PC-9 (cell line): Measurements from ENCODE around the gene ORC5. TPM values are rescaled to one million over a fixed set of nuclear protein-coding genes. Genes with fewer than 3 reads are reported as not detected.

ENCODE experiments used
- BruUV-seq: library from RNA; stranded (reverse); fragments of 400-500 nt; replicated peaks from 2 replicates; lab custom pipeline; 2021; lab: Mats Ljungman, UMichigan
- CTCF ChIA-PET: fragments of 300-600 bp; sonication (Branson Sonifier 250); formaldehyde crosslinking; loops from one replicate; lab custom pipeline; 2022; ENCODE audit warnings: antibody characterized with exemption; lab: Charles Lee
- POLR2A ChIA-PET: fragments of 300-600 bp; sonication (Branson Sonifier 250); formaldehyde crosslinking; loops from one replicate; lab custom pipeline; 2022; ENCODE audit warnings: antibody characterized with exemption; ENCODE audit not compliant: unreplicated experiment; lab: Charles Lee
- DNase-seq, 2 experiments: peaks; one replicate each; pipeline versions ENCODE4 v3.0.0 to v3.0.0-alpha.2; 2015 to 2022; ENCODE audit warnings: mixed read lengths in 1 of 2
- H2AFZ ChIP-seq: fragments of 200-600 bp; sonication (generic); 2 replicates; pipeline ENCODE4 v1.8.1; 2017; ENCODE audit warnings: antibody characterized with exemption
- H3F3A ChIP-seq: fragments of 200-600 bp; sonication (generic); 2 replicates; pipeline ENCODE4 v1.8.1; 2017; ENCODE audit warnings: antibody characterized with exemption, mild to moderate bottlenecking, low read depth; ENCODE audit not compliant: insufficient read depth
- H3K27ac ChIP-seq: fragments of 200-600 bp; sonication (generic); 2 replicates; pipeline ENCODE4 v1.6.1; 2016; ENCODE audit warnings: mixed run types
- H3K27me3 ChIP-seq: fragments of 200-600 bp; sonication (generic); 2 replicates; pipeline ENCODE4 v1.6.1; 2016; ENCODE audit warnings: low read depth, mixed run types; ENCODE audit not compliant: insufficient read depth
- H3K36me3 ChIP-seq: fragments of 200-600 bp; sonication (generic); 2 replicates; pipeline ENCODE4 v1.6.1; 2016; ENCODE audit warnings: low read depth, mixed run types
- H3K4me1 ChIP-seq: fragments of 200-600 bp; sonication (generic); replicated peaks from 2 replicates; pipeline ENCODE4 v1.6.1; 2016; ENCODE audit warnings: mixed run types; ENCODE audit not compliant: insufficient read depth
- H3K4me2 ChIP-seq: fragments of 200-600 bp; sonication (generic); 2 replicates; pipeline ENCODE4 v1.6.1; 2017; ENCODE audit warnings: mixed run types
- H3K4me3 ChIP-seq: fragments of 200-600 bp; sonication (generic); 2 replicates; pipeline ENCODE4 v1.6.1; 2016; ENCODE audit warnings: mixed run types
- H3K79me2 ChIP-seq: fragments of 200-600 bp; sonication (generic); 2 replicates; pipeline ENCODE4 v1.6.1; 2017; ENCODE audit warnings: low read depth, mixed run types
- H3K9me2 ChIP-seq: fragments of 200-600 bp; sonication (generic); 2 replicates; pipeline ENCODE4 v1.8.1; 2017; ENCODE audit warnings: mild to moderate bottlenecking; ENCODE audit not compliant: insufficient read depth
- H3K9me3 ChIP-seq: fragments of 200-600 bp; sonication (generic); 2 replicates; pipeline ENCODE4 v1.8.1; 2016; ENCODE audit warnings: low read depth; ENCODE audit not compliant: insufficient read depth
- H4K20me1 ChIP-seq: fragments of 200-600 bp; sonication (generic); 2 replicates; pipeline ENCODE4 v1.8.1; 2017; ENCODE audit not compliant: insufficient read depth
- EZH2 ChIP-seq: fragments of 200-600 bp; sonication (generic); IDR thresholded peaks from 2 replicates; pipeline ENCODE4 v1.8.0; 2017; ENCODE audit warnings: antibody characterized with exemption, low read depth
- intact Hi-C: fragments of 100-400 bp; cut with micrococcal nuclease; formaldehyde crosslinking; loops from one replicate; pipeline ENCODE4 v1.10.0; 2022; ENCODE audit not compliant: unreplicated experiment
- total RNA-seq: library from RNA; stranded (reverse); gene quantifications from 2 replicates; pipeline ENCODE4 v1.2.3, GENCODE V29; 2021
- TF ChIP-seq, protein P1 (sequence below): fragments of 200-600 bp; sonication (generic); conservative IDR thresholded peaks from 2 replicates; pipeline ENCODE4 v1.6.1; 2017; ENCODE audit warnings: mixed run types, antibody characterized with exemption, mild to moderate bottlenecking, moderate library complexity

ORC5 gene
- total RNA-seq, 1 experiment from 2014 or later = 22.9 TPM

DNA sequence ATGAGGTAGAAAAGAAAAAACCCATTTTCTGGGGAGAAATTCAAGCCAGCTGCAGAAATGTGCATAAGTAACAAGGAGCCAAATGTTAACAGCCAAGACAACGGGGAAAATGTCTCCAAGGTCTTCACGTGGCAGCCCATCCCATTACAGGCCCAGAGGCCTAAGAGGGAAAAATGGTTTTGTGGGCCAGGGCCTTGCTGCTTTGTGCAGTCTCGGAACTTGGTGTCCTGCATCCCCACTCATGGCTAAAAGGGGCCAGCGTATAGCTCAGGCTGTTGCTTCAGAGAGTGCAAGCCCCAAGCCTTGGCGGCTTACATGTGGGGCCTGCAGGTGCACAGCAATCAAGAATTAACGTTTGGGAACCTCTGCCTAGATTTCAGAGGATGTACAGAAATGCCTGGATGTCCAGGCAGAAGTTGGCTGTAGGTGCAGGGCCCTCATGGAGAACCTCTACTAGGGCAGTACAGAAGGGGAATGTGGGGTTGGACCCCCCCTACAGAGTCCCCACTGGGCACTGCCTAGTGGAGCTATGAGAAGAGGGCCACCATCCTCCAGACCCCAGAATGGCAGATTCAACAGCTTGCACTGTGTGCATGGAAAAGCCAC, 9.0 kb downstream of the ORC5 start:
- no TSS peak for BruUV-seq

DNA sequence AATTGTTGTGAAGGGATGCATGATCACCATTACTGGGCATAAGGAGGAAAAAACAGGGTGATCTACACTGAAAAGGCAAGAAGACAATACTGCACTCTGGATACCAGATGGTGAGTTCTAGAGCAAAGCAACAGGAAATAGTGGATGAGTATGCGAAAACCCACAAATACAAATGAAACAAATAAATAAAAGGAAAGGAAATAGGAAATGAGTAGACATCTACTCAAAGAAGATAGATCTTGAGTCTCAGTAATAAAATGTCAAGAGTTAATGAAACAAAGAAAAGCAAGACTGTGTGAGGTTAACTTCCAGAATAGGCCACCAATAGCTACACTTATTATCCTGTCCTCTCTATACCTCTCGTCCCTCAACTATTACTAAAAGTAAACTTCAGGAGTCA, 11.7 kb downstream of the ORC5 start:
- TF ChIP-seq, protein P1, sequence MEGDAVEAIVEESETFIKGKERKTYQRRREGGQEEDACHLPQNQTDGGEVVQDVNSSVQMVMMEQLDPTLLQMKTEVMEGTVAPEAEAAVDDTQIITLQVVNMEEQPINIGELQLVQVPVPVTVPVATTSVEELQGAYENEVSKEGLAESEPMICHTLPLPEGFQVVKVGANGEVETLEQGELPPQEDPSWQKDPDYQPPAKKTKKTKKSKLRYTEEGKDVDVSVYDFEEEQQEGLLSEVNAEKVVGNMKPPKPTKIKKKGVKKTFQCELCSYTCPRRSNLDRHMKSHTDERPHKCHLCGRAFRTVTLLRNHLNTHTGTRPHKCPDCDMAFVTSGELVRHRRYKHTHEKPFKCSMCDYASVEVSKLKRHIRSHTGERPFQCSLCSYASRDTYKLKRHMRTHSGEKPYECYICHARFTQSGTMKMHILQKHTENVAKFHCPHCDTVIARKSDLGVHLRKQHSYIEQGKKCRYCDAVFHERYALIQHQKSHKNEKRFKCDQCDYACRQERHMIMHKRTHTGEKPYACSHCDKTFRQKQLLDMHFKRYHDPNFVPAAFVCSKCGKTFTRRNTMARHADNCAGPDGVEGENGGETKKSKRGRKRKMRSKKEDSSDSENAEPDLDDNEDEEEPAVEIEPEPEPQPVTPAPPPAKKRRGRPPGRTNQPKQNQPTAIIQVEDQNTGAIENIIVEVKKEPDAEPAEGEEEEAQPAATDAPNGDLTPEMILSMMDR = no peak
- no peak for TF ChIP-seq EZH2
- no peaks in the 10 kb centered on the region for H3K9me2 ChIP-seq
- no peak overlapping the region for H2AFZ ChIP-seq
- H3F3A ChIP-seq = no peaks in the 10 kb centered on the region; the same call in 1 of the 2 replicates
- no peaks in the 10 kb centered on the region for H3K4me1 ChIP-seq
- H3K36me3 ChIP-seq = peaks cover 38% of the 10 kb centered on the region
- no peak overlapping the region for H3K4me3 ChIP-seq
- H4K20me1 ChIP-seq = peaks cover 6% of the 10 kb centered on the region; the same call in 1 of the 2 replicates
- no peak for DNase-seq
- ChIA-PET POLR2A (no interaction called here), CTCF (no interaction called here)
- BruUV-seq = no TSS peak
- H3K9me3 ChIP-seq = no peaks in the 10 kb centered on the region
- H3K27me3 ChIP-seq = no peaks in the 10 kb centered on the region
- no peaks in the 10 kb centered on the region for H3K79me2 ChIP-seq
- H3K4me2 ChIP-seq = no peak overlapping the region
- no peak overlapping the region for H3K27ac ChIP-seq
- intact Hi-C loops = no loop called here

More for the DNA sequence above, 9.0 kb downstream of the ORC5 start:
- CTCF ChIA-PET = no interaction called here
- 0 out of 2 replicates have a peak, but pooled peaks cover 2% of the 10 kb centered on the region for H4K20me1 ChIP-seq
- H2AFZ ChIP-seq = no peak overlapping the region
- H3K27me3 ChIP-seq = no peaks in the 10 kb centered on the region
- no peaks in the 10 kb centered on the region; the same call in 1 of the 2 replicates for H3F3A ChIP-seq
- intact Hi-C loops = no loop called here
- no peak overlapping the region for H3K27ac ChIP-seq
- no peaks in the 10 kb centered on the region for H3K9me2 ChIP-seq
- TF ChIP-seq, protein P1 = no peak
- TF ChIP-seq EZH2 = no peak
- peaks cover 55% of the 10 kb centered on the region for H3K36me3 ChIP-seq
- no peak for DNase-seq
- H3K9me3 ChIP-seq = no peaks in the 10 kb centered on the region
- no peak overlapping the region for H3K4me3 ChIP-seq
- H3K4me1 ChIP-seq = no peaks in the 10 kb centered on the region
- H3K4me2 ChIP-seq = no peak overlapping the region
- POLR2A ChIA-PET = no interaction called here
- 0 out of 2 replicates have a peak, but pooled peaks cover 2% of the 10 kb centered on the region for H3K79me2 ChIP-seq

DNA sequence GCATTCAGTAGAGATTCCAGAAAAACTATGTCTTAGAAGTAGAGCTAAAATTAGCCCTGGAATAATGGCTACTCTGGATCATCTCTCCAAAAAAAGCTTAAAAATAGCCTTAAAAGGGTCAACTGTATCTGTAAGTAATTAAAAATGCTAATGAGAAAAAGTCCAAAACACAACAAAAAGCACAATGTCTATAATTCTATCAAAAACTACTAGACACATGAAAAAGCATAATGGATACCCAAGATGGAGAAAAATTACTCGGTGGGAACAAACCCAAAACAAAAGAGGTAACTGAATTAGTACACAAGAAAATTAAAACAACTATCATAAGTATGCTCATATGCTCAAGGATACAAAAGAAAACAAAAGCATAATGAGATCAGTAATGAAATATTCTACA, 15.4 kb downstream of the ORC5 start:
- no TSS peak for BruUV-seq
- Histone ChIP-seq H3K4me3 (no peak overlapping the region), H3K36me3 (peaks cover 21% of the 10 kb centered on the region), H3K79me2 (no peaks in the 10 kb centered on the region), H4K20me1 (peaks cover 6% of the 10 kb centered on the region; the same call in 1 of the 2 replicates), H3K4me1 (no peaks in the 10 kb centered on the region), H3K9me3 (no peaks in the 10 kb centered on the region), H3K9me2 (no peaks in the 10 kb centered on the region), H3F3A (no peaks in the 10 kb centered on the region; the same call in 1 of the 2 replicates), H3K27me3 (no peaks in the 10 kb centered on the region), H3K4me2 (no peak overlapping the region), H3K27ac (no peak overlapping the region), H2AFZ (no peak overlapping the region)
- ChIA-PET CTCF (interaction anchor here (0.6 kb wide), 1 partner anchor 639 kb away, joined by 3 read pairs; no protein-coding TSS in a partner anchor), POLR2A (no interaction called here)
- TF ChIP-seq, protein P1 = no peak
- TF ChIP-seq EZH2 = no peak
- intact Hi-C loops = no loop called here
- no peak for DNase-seq
